GM21786 (cell line): ENCODE data around the gene TECPR2.

Source experiments
- ATAC-seq: cut with Tn5 transposase; IDR thresholded peaks from one replicate; pipeline ENCODE4 v1.9.1; 2021; ENCODE audit not compliant: unreplicated experiment

TECPR2 gene

GRCh38 chr14:102462391-102462790, 99.7 kb downstream of the TECPR2 start:
- no peak for ATAC-seq

GRCh38 chr14:102464006-102464405, 101.3 kb downstream of the TECPR2 start:
- ATAC-seq, result no peak

GRCh38 chr14:102464846-102465341, 102.2 kb downstream of the TECPR2 start:
- no peak for ATAC-seq

- ATAC-seq, result no peak
Measured at GRCh38 chr14:102469261-102469660, 106.5 kb downstream of the TECPR2 start.

GRCh38 chr14:102471921-102472790, 109.4 kb downstream of the TECPR2 start:
- ATAC-seq, result no peak

- ATAC-seq, result no peak
Measured at GRCh38 chr14:102472791-102473150, 110.0 kb downstream of the TECPR2 start.

GRCh38 chr14:102473559-102473958, 110.8 kb downstream of the TECPR2 start:
- ATAC-seq, result no peak

- ATAC-seq, result no peak
Measured at GRCh38 chr14:102474934-102475333, 112.2 kb downstream of the TECPR2 start.

GRCh38 chr14:102479107-102479506, 116.4 kb downstream of the TECPR2 start:
- no peak for ATAC-seq

GRCh38 chr14:102479777-102480176, 117.0 kb downstream of the TECPR2 start:
- no peak for ATAC-seq

GRCh38 chr14:102481371-102481770, 118.6 kb downstream of the TECPR2 start:
- no peak for ATAC-seq

GRCh38 chr14:102481791-102482238, 119.1 kb downstream of the TECPR2 start:
- no peak for ATAC-seq

GRCh38 chr14:102484316-102484715, 121.6 kb downstream of the TECPR2 start:
- no peak for ATAC-seq

GRCh38 chr14:102485693-102486512, 123.2 kb downstream of the TECPR2 start:
- ATAC-seq, result no peak

- ATAC-seq, result no peak
Measured at GRCh38 chr14:102486513-102487203, 123.9 kb downstream of the TECPR2 start.

GRCh38 chr14:102487204-102487577, 124.5 kb downstream of the TECPR2 start:
- no peak for ATAC-seq

GRCh38 chr14:102490456-102490855, 127.7 kb downstream of the TECPR2 start:
- ATAC-seq, result no peak

GRCh38 chr14:102491366-102491765, 128.6 kb downstream of the TECPR2 start:
- no peak for ATAC-seq

GRCh38 chr14:102491786-102492530, 129.2 kb downstream of the TECPR2 start:
- no peak for ATAC-seq

- ATAC-seq, result no peak
Measured at GRCh38 chr14:102492531-102492910, 129.8 kb downstream of the TECPR2 start.

GRCh38 chr14:102493096-102493495, 130.4 kb downstream of the TECPR2 start:
- ATAC-seq, result no peak
